Nephron progenitor cell (in vitro differentiated cells): Measurements from ENCODE around the gene CREBBP.

Experiments used
- DNase-seq: peaks from one replicate; pipeline ENCODE4 v3.0.0; 2021
- H3K27ac Mint-ChIP-seq: 2 replicates; pipeline ENCODE4 v1.8.0; 2021; ENCODE audit warnings: mild to moderate bottlenecking, moderate library complexity, mixed read lengths
- H3K27me3 Mint-ChIP-seq: 2 replicates; pipeline ENCODE4 v1.8.0; 2021; ENCODE audit warnings: mild to moderate bottlenecking, low read depth, mixed read lengths; ENCODE audit not compliant: poor library complexity
- H3K36me3 Mint-ChIP-seq: 2 replicates; pipeline ENCODE4 v1.8.0; 2021; ENCODE audit warnings: low read depth, mixed read lengths
- H3K4me1 Mint-ChIP-seq: 2 replicates; pipeline ENCODE4 v1.8.0; 2021; ENCODE audit warnings: mixed read lengths
- H3K4me3 Mint-ChIP-seq: 2 replicates; pipeline ENCODE4 v1.8.0; 2021; ENCODE audit warnings: mild to moderate bottlenecking, moderate library complexity, mixed read lengths
- H3K9me3 Mint-ChIP-seq: 2 replicates; pipeline ENCODE4 v1.8.0; 2021; ENCODE audit warnings: mild to moderate bottlenecking, moderate library complexity, mixed read lengths
- CTCF ChIP-seq: fragments of 200-600 bp; sonication (generic); IDR thresholded peaks from 2 replicates; pipeline ENCODE4 v1.5.0; 2021; ENCODE audit warnings: antibody characterized with exemption

The CREBBP gene

DNA sequence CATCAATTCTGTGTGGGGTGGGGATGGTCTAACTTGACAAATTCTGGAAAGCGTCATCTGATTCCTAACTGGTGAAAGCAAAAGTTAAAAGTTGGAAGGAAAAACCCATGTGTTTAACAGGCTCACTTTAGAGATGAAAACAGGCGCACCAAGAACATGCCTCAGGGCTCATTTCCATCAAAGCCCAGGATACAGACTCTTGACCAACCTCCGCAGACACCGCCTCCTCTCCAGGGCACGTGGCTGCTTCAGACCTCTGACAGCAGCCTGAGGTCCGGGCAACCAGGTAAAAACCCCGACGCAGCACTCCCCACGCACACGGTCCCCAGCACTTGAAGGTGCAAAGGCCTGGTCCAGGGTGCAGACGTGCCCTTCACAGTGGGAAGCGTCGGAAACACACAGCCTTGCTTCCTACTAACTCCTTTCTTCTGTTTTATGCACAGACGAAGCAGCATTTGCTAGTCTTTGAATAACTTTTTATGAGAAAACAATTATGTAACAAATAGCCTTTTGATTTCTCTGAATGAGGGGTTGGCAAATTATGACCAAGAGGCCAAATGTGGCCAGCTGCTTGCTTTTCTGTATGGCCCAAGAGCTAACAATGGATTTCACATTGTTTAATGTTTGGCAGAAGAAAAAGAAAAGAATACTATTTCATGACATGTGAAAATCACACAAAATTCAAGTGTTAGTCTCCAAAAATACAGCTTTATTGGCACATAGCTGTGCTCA lies 119.0 kb downstream of the CREBBP start:
- Mint-ChIP-seq H3K27ac (peak overlapping the region; percentile 86), H3K4me3 (no peak overlapping the region), H3K36me3 (peaks cover 53% of the 10 kb centered on the region), H3K27me3 (no peaks in the 10 kb centered on the region), H3K4me1 (no peaks in the 10 kb centered on the region), H3K9me3 (no peaks in the 10 kb centered on the region)
- TF ChIP-seq CTCF, result no peak
- no peak for DNase-seq

DNA sequence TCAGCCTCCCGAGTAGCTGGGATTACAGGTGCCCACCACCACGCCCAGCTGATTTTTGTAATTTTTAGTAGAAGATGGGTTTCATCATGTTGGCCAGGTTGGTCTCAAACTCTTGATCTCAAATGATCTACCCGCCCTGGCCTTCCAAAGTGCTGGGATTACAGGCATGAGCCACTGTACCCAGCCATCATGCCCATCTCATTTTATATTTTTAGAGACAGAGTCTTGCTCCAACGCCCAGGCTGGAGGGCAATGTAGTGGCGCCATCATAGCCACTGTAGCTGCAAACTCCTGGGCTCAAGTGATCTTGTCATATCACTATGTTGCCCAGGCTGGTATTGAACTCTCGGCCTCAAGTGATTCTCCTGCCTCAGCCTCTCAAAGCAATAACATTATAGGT lies 120.0 kb downstream of the CREBBP start:
- Mint-ChIP-seq H3K27me3 (no peaks in the 10 kb centered on the region), H3K4me1 (no peaks in the 10 kb centered on the region), H3K4me3 (no peak overlapping the region), H3K36me3 (peaks cover 49% of the 10 kb centered on the region), H3K27ac (no peak overlapping the region), H3K9me3 (no peaks in the 10 kb centered on the region)
- no peak for DNase-seq
- no peak for TF ChIP-seq CTCF

DNA sequence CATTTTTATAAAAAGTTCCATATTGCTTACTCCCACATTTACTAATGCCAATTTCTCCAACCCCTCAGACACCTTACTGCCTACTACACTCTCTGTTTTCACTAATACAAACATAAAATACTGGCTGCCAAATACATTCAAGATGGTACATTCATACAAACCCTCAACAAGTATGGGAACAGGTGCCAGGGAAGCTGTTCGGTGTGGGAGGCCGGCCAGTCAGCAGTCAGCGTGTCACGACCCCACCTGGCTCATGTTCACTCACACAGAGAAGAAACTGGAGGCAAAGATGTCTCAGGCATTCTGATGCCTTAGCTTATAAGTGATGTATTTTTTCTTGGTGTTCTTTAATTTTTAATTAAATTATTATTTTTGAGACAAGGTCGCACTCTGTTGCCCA lies 120.8 kb downstream of the CREBBP start:
- H3K36me3 Mint-ChIP-seq, result peaks cover 43% of the 10 kb centered on the region
- DNase-seq, result no peak
- no peaks in the 10 kb centered on the region for H3K27me3 Mint-ChIP-seq
- TF ChIP-seq CTCF, result no peak
- peak overlapping the region; percentile 73 for H3K27ac Mint-ChIP-seq
- no peaks in the 10 kb centered on the region for H3K9me3 Mint-ChIP-seq
- no peak overlapping the region for H3K4me3 Mint-ChIP-seq
- no peaks in the 10 kb centered on the region for H3K4me1 Mint-ChIP-seq

- Mint-ChIP-seq H3K4me3 (no peak overlapping the region), H3K36me3 (peaks cover 57% of the 10 kb centered on the region), H3K27me3 (no peaks in the 10 kb centered on the region), H3K27ac (no peak overlapping the region), H3K9me3 (no peaks in the 10 kb centered on the region), H3K4me1 (peaks cover 6% of the 10 kb centered on the region)
- no peak for TF ChIP-seq CTCF
- no peak for DNase-seq
Observed at GRCh38 chr16:3756113-3756512, 124.4 kb downstream of the CREBBP start.

DNA sequence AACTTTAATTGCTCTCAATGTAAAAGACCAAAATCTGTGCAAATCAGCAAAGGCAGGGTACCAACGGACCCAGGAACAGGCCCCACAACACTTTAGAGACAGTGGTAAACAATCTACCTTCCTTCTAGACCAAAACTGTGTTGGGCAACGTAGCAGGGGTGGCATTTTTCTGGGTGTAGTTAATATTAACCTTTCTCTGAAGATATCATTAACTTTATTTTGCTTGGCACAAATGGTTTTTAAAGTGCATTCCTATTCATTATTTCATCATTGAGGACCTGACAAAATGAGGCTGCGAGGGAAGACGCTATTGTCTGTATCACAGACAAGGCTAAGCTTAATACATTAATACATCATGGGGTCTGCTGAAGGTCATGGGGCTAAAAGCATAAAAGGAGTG lies 125.3 kb downstream of the CREBBP start:
- DNase-seq, result no peak
- no peak overlapping the region for H3K4me3 Mint-ChIP-seq
- no peak overlapping the region for H3K27ac Mint-ChIP-seq
- no peaks in the 10 kb centered on the region for H3K9me3 Mint-ChIP-seq
- no peaks in the 10 kb centered on the region for H3K27me3 Mint-ChIP-seq
- H3K4me1 Mint-ChIP-seq, result peaks cover 6% of the 10 kb centered on the region
- TF ChIP-seq CTCF, result no peak
- peaks cover 62% of the 10 kb centered on the region for H3K36me3 Mint-ChIP-seq

- no peak for DNase-seq
- no peak overlapping the region for H3K4me3 Mint-ChIP-seq
- H3K9me3 Mint-ChIP-seq, result no peaks in the 10 kb centered on the region
- peaks cover 6% of the 10 kb centered on the region for H3K4me1 Mint-ChIP-seq
- H3K36me3 Mint-ChIP-seq, result peaks cover 67% of the 10 kb centered on the region
- no peak overlapping the region for H3K27ac Mint-ChIP-seq
- no peaks in the 10 kb centered on the region for H3K27me3 Mint-ChIP-seq
- TF ChIP-seq CTCF, result no peak
Observed at GRCh38 chr16:3754772-3755171, 125.7 kb downstream of the CREBBP start.
